ENCODE data around the gene GAS7.

Gene GAS7

DNA sequence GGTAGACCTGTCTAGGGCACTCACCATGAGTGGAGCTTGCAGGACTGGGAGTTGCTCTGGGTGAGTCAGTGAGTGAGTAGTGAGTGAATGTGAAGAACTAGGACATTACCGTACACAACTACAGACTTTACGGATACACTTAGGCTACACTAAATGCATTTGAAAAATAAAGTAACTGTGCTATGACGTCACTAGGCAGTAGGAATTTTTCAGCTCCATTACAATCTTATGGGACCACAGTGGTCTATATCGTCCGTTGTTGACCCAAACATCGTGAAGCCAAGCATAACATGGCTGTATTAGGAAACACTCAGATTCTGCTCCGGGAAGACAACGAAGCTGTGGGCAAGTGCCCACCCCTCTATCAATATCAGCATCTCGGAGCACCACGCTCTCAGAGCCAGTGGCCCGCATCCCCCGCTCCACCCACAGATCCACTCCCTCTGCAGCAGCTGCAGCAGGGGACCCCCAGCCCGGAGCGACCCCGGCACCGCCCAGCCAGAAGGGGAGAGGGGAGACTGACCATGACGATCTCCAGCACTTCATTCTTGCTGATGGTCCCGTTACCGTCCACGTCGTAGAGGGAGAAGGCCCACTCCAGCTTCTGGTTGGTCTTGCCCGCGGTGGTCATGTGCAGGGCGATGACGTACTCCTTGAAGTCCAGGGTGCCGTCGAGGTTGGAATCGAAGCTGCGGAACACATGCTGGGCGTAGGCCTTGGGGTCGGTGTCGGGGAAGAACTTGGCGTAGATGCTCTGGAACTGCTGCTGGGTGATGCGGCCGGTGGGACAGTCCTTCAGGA is 293.9 kb downstream of the GAS7 start:
- TF ChIP-seq, protein P1, sequence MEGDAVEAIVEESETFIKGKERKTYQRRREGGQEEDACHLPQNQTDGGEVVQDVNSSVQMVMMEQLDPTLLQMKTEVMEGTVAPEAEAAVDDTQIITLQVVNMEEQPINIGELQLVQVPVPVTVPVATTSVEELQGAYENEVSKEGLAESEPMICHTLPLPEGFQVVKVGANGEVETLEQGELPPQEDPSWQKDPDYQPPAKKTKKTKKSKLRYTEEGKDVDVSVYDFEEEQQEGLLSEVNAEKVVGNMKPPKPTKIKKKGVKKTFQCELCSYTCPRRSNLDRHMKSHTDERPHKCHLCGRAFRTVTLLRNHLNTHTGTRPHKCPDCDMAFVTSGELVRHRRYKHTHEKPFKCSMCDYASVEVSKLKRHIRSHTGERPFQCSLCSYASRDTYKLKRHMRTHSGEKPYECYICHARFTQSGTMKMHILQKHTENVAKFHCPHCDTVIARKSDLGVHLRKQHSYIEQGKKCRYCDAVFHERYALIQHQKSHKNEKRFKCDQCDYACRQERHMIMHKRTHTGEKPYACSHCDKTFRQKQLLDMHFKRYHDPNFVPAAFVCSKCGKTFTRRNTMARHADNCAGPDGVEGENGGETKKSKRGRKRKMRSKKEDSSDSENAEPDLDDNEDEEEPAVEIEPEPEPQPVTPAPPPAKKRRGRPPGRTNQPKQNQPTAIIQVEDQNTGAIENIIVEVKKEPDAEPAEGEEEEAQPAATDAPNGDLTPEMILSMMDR (conservative IDR thresholded peaks at IDR 0.05; ENCODE audit: low read length) = no peak
- DNase-seq (ENCODE audit: low read depth) = no peak
- H3K4me3 ChIP-seq (ENCODE audit: low read length) = no peak overlapping the region

DNA sequence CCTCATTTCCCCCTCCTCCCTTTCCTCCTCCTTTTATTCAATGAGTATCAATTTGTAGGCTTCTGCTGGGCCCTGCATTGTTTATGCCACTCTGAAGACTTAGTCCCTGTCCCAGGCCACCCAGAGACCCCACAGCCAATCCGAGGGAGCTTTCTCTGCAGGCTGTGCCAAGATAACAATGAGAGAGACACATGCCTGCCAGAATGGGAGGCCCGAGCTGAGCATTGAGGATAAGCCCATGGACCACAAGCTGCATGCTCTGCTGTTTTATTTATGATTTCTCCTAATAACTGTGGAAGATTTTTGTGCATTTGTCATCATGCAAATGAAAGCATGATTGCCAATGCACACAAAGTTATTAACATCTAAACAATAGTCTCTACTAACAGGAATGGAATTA is 296.3 kb downstream of the GAS7 start:
- TF ChIP-seq, protein P1 (conservative IDR thresholded peaks at IDR 0.05; ENCODE audit: low read length) = no peak
- peak; percentile 56 for DNase-seq (ENCODE audit: low read depth)

DNA sequence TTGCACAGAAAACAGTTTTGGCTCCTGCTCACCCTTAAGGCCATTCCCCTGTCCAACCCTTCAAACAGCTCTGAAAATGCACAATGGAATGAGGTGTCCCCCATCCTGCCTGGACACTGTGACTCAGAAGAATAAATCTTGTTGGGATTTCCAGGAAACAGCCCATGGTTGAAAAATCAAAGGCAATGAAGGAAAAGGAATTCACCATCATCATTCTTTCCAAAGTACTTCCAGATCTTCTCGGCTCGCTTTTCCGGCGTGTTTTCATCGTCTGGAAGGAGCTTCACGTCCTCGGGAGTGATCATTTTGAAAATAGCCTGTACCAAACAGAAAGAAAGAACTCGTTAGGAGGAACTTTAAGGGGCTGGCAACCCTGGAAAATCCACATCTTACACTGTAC is 297.6 kb downstream of the GAS7 start:
- DNase-seq (ENCODE audit: low read depth) = peak; percentile 89
- H3K4me3 ChIP-seq (ENCODE audit: low read length) = peak overlapping the region; percentile 41
- TF ChIP-seq, protein P1 (conservative IDR thresholded peaks at IDR 0.05; ENCODE audit: low read length) = no peak

More for the DNA sequence above, 296.3 kb downstream of the GAS7 start:
- H3K4me3 ChIP-seq (ENCODE audit: low read length) = no peak overlapping the region

DNA sequence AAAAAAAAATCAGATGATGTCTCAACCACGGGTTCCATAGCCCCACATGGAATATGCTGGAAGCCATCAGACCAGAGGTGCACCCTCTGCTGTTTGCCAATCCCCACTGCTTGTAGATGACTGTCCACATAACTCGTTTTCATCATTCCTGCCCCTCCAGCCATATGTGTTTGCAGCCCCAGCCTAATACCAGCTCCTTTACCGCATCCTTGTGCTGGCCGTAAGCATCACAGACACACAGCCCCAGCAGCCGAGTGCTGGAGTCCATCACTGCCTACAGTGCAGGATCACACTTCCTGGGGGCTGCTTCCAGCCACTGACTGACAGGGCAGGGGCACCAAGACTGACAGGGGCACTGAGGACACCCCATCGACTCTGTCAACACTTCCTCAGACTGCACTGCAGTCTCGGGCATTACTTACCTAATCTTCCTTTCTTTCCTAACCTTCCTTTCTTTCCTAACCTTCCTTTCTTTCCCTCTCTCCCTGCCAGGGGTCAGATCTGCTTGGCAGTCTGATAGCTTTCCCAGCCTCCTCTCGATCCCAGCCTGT is 298.3 kb downstream of the GAS7 start:
- H3K4me3 ChIP-seq (ENCODE audit: low read length) = peak overlapping the region; percentile 2; the same call in 1 of the 2 replicates
- peak; percentile 80 for DNase-seq (ENCODE audit: low read depth)
- TF ChIP-seq, protein P1 (conservative IDR thresholded peaks at IDR 0.05; ENCODE audit: low read length) = peak; percentile 48

DNA sequence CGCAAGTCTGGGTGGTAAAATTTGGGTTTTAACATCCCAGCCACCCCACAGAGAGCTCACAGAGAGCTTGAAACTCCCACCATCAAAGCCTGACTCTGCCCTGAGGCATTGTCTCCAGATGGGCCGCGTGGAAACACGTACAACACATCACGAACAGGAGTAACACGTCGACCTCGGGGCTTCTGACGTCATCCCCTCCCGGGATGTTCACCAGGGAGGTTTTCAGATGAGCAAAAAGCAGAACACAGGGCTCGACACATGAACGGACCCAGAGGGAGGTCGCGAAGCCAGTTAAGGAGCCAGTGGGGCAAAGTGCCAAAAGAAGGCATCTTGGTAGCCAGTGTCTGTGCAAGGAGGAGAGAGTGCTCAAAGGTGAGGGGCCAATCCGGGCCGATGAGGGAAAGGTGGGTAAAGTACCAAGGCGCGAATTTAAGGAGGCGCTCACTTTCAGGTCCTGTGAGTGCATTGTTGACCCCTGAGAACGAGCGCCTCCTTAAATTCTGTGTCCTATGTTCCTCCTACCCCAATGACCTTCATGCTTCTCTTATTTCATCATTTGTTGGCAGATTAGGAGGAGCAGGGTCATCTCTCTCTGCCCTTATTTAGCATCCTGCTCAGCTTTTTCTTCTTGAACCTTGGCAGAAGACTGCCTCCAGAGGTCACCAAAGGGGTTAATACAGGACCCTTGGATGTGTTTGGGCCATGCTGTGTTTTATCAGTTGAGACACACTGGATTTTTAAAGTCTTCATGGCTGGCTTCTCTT is 298.9 kb downstream of the GAS7 start:
- no peak overlapping the region for H3K4me3 ChIP-seq (ENCODE audit: low read length)
- no peak for DNase-seq (ENCODE audit: low read depth)
- TF ChIP-seq, protein P1 (conservative IDR thresholded peaks at IDR 0.05; ENCODE audit: low read length) = no peak

DNA sequence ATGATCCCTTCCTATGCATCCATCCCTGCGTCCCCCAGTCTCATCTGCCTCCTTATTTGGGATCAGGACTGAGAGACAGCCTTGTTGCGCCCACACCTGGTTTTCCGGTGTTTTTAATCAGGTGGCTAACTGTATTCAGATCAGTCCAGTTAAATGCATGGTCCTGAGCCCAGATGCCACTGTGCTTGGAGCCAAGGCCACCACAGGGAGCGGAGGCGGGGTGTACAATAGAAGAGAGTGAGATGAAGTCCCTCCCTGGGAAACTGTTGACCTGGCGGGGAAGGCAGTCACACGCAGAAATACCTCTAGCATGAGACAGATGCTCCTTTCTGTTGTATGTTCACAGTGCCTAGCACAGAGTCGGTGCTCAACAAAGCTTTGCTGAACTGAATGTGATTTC is 299.6 kb downstream of the GAS7 start:
- DNase-seq (ENCODE audit: low read depth) = no peak

More for the DNA sequence above, 299.6 kb downstream of the GAS7 start:
- TF ChIP-seq, protein P1 (conservative IDR thresholded peaks at IDR 0.05; ENCODE audit: low read length) = no peak
- no peak overlapping the region for H3K4me3 ChIP-seq (ENCODE audit: low read length)

Measured in AG10803 (cell line).